RPMI8226 (cell line): ENCODE data around the gene RTKN.
"Not testable (repeated sequence)": the region's sequence is repeated elsewhere in the genome, so short reads cannot be mapped to it uniquely, and the experiment has no call there.

Experiments used
- DNase-seq: peaks from one replicate; pipeline ENCODE4 v3.0.0-alpha.2; 2015

The RTKN gene, protein sequence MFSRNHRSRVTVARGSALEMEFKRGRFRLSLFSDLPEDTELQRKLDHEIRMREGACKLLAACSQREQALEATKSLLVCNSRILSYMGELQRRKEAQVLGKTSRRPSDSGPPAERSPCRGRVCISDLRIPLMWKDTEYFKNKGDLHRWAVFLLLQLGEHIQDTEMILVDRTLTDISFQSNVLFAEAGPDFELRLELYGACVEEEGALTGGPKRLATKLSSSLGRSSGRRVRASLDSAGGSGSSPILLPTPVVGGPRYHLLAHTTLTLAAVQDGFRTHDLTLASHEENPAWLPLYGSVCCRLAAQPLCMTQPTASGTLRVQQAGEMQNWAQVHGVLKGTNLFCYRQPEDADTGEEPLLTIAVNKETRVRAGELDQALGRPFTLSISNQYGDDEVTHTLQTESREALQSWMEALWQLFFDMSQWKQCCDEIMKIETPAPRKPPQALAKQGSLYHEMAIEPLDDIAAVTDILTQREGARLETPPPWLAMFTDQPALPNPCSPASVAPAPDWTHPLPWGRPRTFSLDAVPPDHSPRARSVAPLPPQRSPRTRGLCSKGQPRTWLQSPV

DNA sequence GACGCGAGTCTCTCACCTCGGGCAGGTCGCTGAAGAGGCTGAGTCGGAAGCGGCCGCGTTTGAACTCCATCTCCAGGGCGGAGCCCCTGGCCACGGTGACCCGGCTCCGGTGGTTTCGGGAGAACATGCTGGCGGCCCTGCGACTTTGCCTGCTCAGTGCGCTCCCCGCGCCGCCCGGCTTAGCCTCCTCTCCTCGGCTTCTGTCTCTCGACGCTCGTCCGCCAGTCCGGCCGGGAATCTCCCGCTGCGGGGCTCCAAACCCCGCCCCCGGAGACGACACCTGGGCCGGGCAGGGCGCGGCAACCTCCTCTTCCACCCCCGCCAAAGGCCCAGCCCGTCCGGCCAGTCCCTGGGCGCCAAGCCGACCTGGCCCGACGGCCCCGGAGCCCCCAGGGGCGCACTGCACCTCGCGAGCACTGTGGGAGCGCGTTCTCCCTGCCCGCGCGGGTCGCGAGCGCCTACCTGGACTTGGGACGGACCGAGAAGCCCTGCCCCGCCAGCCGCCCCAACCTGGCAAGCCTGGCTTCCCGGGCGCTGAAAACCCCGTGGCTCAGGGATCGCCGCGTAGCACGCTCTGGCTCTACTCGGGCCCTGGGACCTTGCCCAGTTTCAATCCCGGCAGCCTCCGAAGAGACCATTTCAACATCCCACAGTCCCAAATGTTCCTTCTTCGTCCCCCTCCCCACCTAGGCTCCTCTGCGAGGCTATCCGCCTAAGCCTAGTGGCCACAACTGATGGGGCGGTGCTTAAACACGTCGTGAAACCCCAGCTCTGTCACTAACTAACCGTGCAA lies at the start of gene RTKN:
Gene RTKN, minus strand, starts transcription at position 248 of the 793 bp plus-strand sequence. Its CDS starts 121 bp downstream, at position 127.
- no peak for DNase-seq

DNA sequence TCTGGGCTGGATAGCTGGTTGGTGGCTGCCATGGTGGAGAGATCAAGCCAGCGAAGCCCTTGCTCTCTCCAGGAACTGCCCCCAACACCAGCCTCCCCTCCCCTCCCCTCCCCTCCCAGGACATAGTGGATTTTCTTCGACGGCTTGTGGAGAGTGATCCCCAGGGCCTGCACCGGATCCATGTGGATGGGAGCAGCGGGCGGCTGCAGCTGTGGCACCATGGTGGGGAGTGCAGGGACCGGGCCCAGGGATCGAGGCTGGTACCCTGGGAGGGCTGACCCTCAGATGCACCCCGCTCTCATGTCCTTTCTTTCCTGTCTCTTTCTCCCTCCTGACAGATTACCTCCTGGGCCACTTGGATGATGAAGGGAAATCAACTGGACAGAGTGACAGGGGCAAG lies 48.2 kb upstream of the RTKN start:
- no peak for DNase-seq

DNA sequence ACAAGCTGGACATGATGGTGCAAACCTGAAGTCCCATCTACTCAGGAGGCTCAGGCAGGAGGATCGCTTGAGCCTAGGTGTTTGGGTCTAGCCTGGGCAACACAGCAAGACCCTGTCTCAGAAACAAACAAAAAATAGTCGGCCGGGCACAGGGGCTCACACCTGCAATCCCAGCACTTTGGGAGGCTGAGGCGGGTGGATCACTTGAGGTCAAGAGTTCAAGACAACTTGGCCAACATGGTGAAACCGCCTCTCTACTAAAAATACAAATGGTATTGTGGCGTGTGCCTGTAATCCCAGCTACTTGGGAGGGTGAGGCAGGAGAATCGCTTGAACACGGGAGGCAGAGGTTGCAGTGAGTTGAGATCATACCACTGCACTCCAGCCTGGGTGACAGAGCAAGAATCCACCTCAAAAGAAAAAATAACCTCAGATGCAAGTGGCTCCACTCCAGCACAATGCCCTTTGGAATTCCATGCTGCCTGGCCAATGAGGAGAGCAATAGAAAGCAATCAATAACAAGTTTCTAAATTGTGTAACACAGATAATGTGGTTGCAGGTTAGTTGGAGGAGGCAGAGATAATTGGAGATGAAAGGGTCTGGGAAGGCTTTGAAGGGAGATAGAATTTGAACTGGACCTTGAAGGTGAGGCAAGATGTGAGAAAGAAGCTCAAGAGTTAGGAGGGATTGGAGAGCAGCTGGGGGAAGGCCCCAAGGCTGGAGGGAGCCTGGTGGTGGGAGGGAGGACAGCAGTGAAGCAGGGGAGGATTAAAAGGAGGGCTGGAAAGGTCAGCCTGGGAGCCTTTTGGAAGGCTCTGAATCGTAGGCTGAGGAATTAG lies 47.1 kb upstream of the RTKN start:
- no peak for DNase-seq

DNA sequence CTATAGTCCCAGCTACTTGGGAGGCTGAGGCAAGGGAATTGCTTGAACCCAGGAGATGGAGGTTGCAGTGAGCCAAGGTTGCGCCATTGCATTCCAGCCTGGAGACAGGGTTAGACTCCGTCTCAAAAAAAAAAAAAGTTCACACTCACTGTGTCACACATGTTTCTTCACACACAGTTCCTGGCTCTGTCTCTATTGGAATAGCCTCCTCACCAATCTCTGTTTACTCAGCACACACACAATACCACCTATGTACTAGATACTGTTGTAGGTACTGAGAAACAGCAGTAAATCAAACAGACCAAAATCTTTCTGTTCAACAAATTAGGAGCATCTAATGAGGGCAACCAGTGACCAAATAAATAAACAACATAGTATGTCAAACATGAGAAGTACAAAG lies 44.4 kb upstream of the RTKN start:
- DNase-seq, result no peak

DNA sequence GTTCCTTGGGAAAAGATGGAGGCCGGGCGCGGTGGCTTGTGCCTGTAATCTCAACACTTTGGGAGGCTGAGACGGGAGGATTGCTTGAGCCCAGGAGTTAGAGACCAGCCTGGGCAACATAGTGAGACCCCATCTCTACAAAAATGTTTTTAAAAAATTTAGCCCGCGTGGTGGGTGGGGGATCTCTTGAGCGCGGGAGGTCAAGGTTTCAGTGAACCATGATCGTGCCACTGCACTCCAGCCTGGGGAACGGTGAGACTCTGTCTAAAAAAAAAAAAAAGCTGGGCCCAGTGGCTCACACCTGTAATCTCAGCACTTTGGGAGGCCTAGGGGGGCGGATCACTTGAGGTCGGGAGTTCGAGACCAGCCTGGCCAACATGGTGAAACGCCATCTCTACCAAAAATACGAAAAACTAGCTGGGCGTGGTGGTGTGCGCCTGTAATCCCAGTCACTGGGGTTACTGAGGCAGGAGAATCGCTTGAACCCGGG lies 42.0 kb upstream of the RTKN start:
- DNase-seq, result not testable (repeated sequence)

DNA sequence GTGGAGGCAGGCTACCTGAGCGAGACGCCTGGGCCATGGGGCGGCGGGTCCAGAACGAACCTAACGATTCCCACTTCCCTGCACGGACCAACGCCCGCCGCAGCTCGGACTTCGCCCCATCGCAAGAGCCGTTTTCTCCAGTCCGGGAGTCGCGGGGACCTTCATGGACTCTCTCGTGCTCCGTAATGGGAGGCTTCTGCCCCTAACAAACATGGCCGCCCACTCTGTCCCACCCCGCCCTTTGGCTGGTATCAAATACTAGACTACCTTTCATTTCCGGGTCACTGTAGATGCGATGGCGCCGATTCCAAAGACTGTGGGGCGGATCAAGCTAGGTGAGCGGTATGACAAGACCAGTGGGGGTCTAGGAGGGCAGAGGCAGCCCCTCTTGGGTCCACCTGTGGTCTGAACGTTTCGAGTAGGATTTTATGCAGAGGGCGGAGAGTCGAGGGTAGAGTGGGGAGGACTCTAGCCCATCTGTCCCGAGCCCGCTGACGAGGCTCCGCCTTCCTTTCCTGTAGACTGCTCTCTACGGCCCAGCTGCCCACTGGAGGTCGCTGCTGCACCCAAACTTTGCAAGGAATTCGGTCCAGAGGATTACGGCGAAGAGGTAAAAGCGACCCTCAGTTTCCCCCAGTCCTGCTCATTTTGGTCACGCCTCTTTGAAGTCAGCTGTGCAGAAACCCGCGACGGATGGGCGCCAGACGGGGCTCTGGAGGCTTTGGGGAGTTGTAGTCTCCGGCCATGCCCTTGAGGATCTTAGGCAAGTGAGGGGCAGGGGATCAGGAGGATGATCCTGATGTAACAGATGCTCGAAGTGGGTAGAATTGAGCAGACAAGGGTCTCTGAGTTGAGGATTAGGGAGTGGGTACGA lies 41.3 kb upstream of the RTKN start, which contains the start of the genes CCDC142 and TTC31:
Gene CCDC142, minus strand, starts transcription at position 198 of the 874 bp plus-strand sequence. Its CDS starts 161 bp downstream, at position 37.
Gene TTC31, plus strand, starts transcription at position 281 of the 874 bp plus-strand sequence. Its CDS starts 15 bp downstream, at position 296.
- DNase-seq, result peak; percentile 95

DNA sequence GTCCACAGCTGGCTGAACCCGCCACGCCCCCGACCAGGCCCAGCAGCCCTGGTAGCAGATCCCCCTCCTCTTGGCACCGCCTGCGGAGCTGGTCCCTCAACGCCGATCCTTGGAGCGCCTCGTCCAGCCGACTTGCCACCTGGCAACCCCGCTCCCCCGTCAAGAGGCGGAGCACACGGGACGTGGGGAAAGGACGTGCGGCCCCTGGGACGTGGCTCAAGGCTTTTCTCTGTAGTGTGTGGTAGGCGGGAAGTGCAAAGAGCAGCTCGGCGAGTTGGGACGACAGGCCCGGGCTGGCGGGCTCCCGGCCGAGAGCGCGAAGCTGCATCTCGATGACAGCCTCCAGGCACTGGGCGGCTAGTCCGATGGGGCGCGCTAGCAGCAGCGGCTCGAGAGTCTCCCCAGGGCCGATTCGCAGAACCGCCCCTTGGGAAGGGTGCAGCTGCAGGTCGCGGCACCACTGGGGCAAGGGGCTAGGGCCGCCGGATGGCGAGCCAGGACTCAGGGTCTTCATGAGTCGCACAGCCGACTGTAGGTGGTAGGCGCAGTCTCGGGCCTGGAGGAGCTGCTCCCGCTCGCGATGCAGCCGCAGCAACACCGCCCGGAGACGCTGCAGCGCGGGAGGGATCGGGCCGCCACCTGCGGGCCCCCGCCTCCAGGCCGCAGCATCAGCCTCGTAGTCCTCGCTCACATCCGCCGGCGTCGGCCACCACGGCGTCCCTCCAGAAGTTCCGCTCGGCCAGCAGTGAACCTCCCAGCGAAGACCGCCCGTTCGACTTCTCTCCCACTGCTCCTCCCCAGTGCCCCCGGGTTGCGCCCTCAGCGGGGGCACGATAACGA lies 40.4 kb upstream of the RTKN start:
- DNase-seq, result peak; percentile 68

DNA sequence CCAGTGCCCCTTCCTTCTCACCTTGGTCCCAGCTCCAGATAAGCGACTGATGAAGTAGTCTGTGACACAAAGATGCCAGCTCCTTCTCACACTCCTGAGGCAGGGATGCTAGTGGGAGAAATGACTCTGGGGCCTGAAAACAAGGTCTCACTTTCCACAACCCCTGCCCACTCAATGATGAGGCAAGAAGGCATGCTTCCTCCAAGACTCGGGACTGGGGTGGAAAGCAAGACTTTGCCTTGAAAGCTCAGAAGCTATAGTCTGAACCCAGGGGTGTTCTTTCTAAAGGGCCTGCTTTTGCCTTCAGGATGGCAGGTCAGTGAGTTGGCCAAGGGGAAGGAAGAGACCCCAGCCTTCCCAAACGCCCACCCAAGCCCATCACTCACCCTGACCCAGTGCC lies 39.7 kb upstream of the RTKN start:
- DNase-seq, result no peak

DNA sequence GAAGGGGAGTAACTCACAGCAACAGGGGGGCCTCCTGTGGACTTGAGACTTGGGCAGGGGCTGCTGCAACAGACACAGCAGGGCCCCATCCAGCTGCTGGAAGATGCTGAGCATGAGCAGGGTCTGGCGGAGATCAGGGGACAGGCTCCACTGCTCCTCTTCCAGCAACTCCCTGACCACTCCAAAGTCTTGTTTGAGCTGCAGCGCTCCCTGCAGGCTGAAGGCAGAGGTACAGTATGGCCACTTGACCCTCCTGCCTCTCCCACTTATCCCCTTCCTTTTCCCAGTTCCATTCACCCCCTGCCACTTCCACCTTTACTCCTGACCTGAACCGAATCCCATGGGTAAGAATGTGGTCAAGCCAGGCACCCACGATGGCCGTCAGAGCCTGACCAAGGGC lies 33.2 kb upstream of the RTKN start:
- DNase-seq, result no peak

DNA sequence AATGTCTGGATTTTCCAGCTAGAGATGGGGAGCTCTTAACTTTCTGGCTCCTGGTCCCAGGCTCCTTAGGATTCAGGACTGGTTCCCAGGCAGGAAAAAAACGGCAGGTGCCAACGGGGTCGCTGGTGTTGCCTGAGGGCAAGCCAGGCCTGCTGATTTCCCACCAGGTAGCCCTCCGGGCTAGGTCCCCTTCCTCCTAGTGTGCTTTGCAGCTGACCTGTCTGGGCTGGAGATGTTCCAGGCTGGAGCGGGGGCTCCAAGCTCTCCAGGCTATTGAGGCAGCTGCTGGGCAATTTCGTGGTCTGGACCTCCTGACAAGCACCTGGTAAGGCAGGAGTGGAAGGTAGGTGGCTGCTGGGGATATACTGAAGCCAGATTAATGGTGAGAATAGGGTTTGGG lies 32.7 kb upstream of the RTKN start:
- DNase-seq, result no peak

DNA sequence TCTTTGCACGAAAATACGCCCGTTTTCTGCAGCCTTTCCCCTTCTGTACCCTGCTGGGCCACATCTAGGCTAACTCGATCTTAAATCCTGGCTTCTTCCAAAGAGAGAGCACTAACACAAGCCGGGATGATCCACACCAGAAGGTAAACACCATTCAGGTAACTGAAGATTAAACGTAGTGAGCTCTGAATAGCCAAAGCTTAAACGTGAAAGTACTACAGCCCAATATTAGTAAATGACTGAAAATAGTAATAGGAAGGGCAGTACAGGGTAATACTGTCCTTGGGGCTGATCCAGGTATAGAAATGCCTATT lies 31.2 kb upstream of the RTKN start:
- no peak for DNase-seq

DNA sequence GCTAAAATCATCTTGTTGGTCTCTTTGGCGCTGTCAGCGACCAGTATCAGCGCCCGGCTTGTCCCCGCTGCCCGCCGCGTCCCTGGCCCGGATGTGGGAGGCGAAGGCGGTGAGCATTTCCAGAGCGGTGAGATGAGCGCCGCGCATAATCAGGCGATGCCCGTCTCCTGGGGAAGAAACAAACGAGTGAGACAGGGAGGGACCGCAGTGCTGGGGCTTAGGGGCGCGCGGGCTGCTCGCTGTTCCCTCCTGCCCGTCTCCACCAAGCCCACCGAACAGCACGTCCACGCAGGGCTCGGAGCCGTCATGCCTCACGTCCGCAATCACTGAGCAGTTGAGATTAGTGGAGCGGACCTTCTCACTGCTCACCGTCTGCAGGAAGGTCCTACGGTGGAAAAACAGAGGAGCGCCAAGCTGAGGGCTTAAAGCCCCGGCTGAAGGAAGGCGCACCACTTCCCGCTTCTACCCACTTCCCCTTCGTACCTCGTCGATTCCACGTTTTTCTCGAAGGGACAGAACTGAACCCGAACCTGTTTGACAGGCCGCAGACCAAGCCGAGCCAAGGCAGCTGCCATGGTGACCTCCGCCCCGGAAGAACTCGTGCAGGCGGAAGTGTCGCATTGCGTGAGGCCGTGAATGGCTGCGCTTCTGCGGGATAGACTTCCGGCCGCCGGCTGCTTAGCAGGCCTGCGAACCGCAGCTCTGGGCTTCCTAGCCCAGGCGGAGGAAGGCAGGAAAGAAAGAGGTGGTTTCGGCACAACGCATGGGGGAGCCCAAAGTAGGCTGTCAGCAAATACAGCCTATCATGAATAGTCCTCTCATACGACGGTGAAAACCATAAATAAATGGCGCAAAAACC lies 30.6 kb upstream of the RTKN start, which contains the start of gene MRPL53:
Gene MRPL53, minus strand, starts transcription at position 595 of the 859 bp plus-strand sequence. Its CDS starts 20 bp downstream, at position 575.
- peak; percentile 98 for DNase-seq

DNA sequence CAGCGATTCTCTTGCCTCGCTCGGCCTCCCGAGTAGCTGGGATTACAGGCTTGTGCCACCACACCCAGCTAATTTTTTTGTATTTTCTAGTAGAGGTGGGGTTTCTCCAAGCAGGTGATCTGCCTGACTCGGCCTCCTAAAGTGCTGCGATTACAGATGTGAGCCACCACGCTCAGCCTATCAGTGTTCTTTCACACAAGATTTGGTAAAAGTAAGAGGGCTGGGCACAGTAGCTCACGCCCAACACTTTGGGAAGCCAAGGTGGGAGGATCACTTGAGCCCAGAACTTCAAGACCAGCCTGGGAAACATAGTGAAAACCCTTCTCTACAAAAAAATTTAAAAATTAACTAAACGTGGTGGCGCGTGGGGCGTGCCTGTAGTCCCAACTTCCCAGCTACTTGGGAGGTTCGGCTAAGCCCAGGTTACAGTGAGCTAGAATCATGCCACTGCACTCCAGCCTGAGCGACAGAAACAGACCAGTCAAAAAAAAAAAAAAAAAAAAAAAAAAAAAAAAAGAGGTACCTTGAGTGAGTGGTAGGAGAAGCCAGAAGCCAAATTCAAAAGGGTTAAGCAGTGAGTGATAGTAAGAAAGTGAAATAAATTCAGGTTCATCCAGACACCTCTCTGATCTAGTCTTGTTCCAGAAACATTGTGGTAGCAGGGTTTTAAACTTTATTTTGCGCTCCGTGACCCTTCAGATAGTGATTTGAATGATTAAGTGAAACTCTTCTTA lies 29.8 kb upstream of the RTKN start:
- DNase-seq, result peak; percentile 1

DNA sequence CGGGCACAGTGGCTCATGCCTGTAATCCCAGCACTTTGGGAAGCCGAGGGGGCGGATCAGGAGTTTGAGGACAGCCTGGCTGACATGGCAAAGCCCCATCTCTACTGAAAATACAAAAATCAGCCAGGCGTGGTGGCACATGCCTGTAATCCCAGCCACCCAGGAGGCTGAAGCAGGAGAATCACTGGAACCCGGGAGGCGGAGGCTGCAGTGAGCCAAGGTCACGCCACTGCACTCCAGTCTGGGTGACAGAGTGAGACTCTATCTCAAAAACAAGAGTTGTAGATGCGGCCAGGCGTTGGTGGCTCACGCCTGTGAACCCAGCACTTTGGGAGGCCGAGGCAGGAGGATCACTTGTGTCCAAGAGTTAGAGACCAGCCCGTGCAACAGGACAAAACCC lies 29.0 kb upstream of the RTKN start:
- not testable (repeated sequence) for DNase-seq

DNA sequence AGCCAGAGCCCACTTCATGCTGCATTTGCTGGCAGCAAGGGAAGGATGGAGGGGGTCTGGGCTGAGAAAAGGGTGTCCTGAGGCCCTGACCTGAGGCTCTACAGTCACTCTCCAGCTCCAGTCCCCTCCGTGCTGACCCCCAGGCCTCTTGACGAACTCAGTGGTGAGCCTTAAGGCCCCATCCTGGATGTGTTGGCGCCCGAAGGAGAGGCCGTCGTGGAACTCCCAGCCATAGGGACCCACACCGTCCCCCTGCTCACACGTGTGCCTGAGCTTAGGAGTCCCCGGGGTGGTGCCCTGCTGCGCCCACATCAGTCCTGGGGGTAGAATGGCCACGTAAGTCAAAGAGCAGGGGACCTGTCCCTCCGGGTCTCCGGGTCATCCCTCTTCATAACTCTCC lies 22.7 kb upstream of the RTKN start:
- DNase-seq, result no peak

DNA sequence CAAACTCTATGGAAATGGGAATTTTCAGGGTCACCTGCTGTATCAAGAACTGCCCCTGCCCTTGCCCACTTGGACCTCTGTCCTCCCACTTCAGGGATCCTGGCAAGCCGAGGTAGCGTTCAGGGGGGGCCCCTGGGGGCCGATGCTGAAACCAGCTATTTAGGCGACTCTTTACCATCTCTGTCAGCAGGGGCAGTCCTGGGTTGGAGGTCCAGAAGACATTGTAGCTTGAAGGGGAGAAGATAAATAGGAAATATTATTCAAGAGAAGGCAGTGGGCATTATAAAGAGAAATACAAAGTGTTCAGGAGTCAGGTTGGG lies 21.0 kb upstream of the RTKN start:
- DNase-seq, result no peak

DNA sequence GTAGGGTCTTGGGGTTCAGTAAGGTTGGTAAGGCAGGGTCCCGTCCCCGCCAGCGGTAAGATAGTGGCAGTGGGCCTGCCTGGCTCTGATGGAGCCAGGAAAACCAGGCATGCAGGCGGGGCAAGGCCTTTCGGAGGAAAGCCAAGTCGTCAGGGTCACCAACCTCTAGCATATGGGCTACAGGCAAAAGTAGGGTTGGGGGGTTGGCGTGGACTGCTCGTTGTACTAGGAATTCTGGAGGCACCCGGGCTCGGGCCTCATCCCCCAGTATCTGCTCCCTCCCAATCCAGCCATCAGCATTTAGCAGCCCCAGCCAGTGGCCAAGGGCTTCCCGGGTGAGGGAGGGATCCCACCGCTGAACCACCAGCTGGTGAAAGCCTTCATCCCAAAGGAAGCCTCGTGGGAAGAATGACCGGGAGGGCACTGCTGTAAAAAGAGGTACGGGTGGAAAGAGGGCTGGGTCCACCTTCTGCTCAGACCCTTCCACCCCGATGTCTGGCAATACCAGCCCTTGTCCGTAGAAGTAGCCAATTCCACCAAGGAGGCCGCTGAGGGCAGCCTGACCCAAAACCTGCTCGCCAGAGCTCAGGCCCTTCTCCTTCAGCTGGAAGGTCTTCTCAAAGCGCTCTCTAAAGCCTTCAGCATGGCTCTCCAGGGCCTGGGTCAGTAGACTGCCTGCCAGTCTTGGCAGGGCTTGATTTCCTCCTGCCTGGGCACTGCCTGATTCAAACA lies 20.5 kb upstream of the RTKN start:
- DNase-seq, result peak; percentile 0
